GM18951 (cell line): ENCODE data around the gene RASGRF1.

Source experiments
- POLR2A ChIP-seq: IDR thresholded peaks from 4 replicates; pipeline ENCODE4 v1.6.1; 2011; ENCODE audit warnings: mild to moderate bottlenecking; ENCODE audit not compliant: insufficient read length, insufficient read depth; ENCODE audit errors: extremely low read depth
- in situ Hi-C: fragments of 300-500 bp; cut with MboI; formaldehyde crosslinking; loops from one replicate; pipeline ENCODE4 v1.12.0; 2022; ENCODE audit warnings: low sequenced_read_pairs, mixed read lengths, inconsistent platforms; ENCODE audit not compliant: unreplicated experiment

The RASGRF1 gene

DNA sequence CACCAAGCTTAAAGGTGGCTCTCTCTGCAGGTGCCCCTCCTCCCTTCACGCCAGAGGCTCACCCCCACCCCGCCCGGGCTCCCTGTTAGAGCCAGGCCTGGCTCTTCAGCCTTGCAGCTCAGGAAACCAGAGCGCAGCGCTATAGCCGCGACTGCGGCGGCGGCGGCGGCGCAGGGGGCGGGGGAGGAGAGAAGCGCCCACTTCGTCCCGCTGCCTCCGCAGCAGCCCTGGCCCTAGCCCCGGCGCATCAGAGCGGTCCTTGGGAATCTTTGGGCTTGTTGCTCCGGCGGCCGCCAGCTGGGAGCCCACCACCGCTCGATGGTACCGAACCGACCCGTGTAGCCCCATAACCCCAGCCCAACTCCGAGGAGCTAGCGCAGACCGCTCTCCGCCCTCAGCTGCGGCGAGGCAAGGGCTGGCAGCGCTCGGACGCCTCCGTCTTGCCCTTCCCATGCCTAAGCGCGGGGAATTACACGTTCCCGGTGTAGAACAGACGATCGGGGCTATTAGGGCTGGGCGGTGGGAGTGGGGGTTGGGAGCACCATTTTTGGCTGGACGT, 1.2 kb downstream of the RASGRF1 start:
- in situ Hi-C loops: no loop called here
- no peak for TF ChIP-seq POLR2A

- no peak for TF ChIP-seq POLR2A
- in situ Hi-C loops: no loop called here
These were observed 2.0 kb downstream of the RASGRF1 start for GRCh38 chr15:79088426-79089205.

DNA sequence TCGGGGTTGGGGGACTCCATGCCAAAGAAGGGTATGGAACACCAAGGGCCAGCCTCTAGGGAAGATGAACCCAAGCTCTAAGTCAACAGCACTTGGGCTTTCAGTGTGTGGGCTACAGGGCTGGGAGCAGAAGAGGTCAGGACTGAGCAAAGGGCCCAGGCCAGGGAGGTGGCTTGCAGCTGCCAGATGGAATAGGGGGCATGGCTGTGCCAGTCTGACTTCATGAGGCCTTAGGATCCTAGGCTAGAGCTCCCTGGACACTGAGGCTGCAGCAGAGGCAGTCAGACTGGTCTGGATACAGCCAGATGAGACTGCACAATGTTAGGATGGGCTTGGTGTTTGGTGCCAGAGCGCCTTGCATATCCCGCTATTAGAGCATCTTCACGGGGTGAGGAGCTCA, 3.8 kb downstream of the RASGRF1 start:
- no peak for TF ChIP-seq POLR2A
- in situ Hi-C loops: no loop called here

- in situ Hi-C loops: no loop called here
- no peak for TF ChIP-seq POLR2A
These were observed 6.1 kb downstream of the RASGRF1 start for GRCh38 chr15:79084308-79084968.

GRCh38 chr15:79083154-79083553, 7.4 kb downstream of the RASGRF1 start:
- TF ChIP-seq POLR2A: no peak
- in situ Hi-C loops: no loop called here

DNA sequence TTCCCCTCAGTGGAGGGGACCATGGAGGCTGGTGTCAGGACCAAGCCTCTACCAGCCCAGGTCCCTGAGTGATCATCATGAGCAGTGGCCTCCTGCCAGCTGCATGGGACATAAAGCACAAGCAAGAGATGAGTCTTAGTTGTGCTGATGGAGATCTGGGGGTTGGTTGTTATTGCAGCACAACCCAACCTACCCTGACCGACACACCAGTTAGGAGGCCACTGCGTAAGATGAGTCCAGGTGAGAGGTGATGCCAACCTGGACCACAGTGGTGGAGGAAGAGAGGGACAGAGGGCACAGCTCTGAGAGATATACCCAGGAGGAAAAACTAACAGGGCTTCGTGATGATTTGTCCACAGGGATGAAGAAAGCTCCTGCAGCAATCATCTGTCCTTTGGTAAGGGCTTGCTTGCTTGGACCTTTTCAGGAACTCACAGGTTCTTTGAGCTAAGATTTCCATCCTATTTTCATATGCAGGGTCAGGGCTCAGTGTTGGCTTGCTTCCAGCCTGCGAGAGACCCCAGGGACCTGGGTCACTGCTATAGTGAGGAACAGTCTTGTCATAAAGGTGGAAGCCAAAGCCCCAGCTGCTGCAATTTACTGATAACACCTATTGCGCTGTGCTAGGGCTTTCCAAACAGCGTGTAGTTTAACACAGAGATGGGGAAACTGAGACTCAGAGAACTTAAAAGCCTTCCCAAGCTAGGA, 8.1 kb downstream of the RASGRF1 start:
- TF ChIP-seq POLR2A: no peak
- in situ Hi-C loops: no loop called here

GRCh38 chr15:79078763-79079410, 11.7 kb downstream of the RASGRF1 start:
- in situ Hi-C loops: no loop called here
- TF ChIP-seq POLR2A: no peak

- no peak for TF ChIP-seq POLR2A
- in situ Hi-C loops: no loop called here
These were observed 12.6 kb downstream of the RASGRF1 start for GRCh38 chr15:79078003-79078402.

- no peak for TF ChIP-seq POLR2A
- in situ Hi-C loops: no loop called here
These were observed 13.9 kb downstream of the RASGRF1 start for GRCh38 chr15:79076661-79077060.

- no peak for TF ChIP-seq POLR2A
- in situ Hi-C loops: no loop called here
These were observed 15.3 kb downstream of the RASGRF1 start for GRCh38 chr15:79075256-79075655.

- no peak for TF ChIP-seq POLR2A
- in situ Hi-C loops: no loop called here
These were observed 17.2 kb downstream of the RASGRF1 start for GRCh38 chr15:79073336-79073735.

DNA sequence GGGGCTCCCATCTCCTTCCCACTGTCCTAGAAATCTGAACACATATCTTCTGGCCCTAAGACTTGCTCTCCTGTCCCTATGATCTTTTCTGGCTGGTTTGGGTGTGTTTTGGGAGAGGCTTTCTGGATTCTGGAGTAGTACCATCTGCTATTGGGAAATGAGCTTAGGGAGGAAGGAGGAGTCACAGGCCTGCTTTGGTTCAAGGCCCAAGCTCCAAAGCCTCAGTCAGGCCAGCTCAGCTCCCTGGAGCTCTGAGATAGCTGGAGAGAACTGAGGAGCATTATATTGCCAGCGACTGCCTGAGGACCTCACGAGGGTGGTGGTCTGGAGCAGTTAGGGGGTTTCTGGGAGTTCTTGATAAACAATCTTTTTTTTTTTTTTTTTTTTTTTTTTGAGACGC, 18.7 kb downstream of the RASGRF1 start:
- in situ Hi-C loops: no loop called here
- no peak for TF ChIP-seq POLR2A

- in situ Hi-C loops: no loop called here
- TF ChIP-seq POLR2A: no peak
These were observed 21.8 kb downstream of the RASGRF1 start for GRCh38 chr15:79068790-79069189.
